HepG2 (cell line): ENCODE data around the gene PHF13. TPM values are rescaled to one million over a fixed set of nuclear protein-coding genes. Genes with fewer than 3 reads are reported as not detected.

Source experiments
- XBP1 ChIP-seq: sonication (generic); formaldehyde crosslinking; IDR thresholded peaks from 2 replicates; pipeline ENCODE4 v1.5.0; 2020; ENCODE audit warnings: missing genetic modification reagents
- polyA plus RNA-seq, 8 experiments: library from polyadenylated mRNA; depleted of rRNA in 3 of 8; stranded (reverse) in 7 of 8; unstranded in 1 of 8; fragments of >200 nt; fragmentation: Illumina TruSeq in 4 of 8; extraction: Trizol in 4 of 8; gene quantifications; 2 replicates each; pipeline versions ENCODE4 v1.2.1 to v1.2.3, GENCODE V29; 2011 to 2016; ENCODE audit warnings: low read depth in 4 of 8, missing spikeins in 1 of 8, mixed read lengths in 1 of 8; ENCODE audit not compliant: insufficient read depth in 1 of 8
- total RNA-seq, 5 experiments: library from RNA; depleted of rRNA; stranded (reverse); fragments of >200 nt; fragmentation: Illumina TruSeq; extraction: Trizol; gene quantifications; 2 replicates each; pipeline ENCODE4 v1.2.3, GENCODE V29; 2016; ENCODE audit warnings: low read depth in 1 of 5
- TF ChIP-seq, protein P1 (sequence below), 2 experiments: IDR thresholded peaks; 2 replicates each; pipeline ENCODE4 v1.6.1; 2011 to 2012; ENCODE audit warnings: low read length in 2 of 2, borderline replicate concordance in 1 of 2, low read depth in 1 of 2, mild to moderate bottlenecking in 1 of 2, moderate library complexity in 1 of 2
- TF ChIP-seq, protein P2 (sequence below): IDR thresholded peaks from 2 replicates; pipeline ENCODE4 v1.6.1; 2016; ENCODE audit warnings: mild to moderate bottlenecking

PHF13 gene
- total and polyA plus RNA-seq, 2 of the 13 experiments (the other 11 are each of a cell fraction or from before 2014, with no cell fraction given), result 4.7 to 7.4 TPM

GRCh38 chr1:6621429-6622391 lies 8.2 kb downstream of the PHF13 start (continued):
- TF ChIP-seq, protein P1, sequence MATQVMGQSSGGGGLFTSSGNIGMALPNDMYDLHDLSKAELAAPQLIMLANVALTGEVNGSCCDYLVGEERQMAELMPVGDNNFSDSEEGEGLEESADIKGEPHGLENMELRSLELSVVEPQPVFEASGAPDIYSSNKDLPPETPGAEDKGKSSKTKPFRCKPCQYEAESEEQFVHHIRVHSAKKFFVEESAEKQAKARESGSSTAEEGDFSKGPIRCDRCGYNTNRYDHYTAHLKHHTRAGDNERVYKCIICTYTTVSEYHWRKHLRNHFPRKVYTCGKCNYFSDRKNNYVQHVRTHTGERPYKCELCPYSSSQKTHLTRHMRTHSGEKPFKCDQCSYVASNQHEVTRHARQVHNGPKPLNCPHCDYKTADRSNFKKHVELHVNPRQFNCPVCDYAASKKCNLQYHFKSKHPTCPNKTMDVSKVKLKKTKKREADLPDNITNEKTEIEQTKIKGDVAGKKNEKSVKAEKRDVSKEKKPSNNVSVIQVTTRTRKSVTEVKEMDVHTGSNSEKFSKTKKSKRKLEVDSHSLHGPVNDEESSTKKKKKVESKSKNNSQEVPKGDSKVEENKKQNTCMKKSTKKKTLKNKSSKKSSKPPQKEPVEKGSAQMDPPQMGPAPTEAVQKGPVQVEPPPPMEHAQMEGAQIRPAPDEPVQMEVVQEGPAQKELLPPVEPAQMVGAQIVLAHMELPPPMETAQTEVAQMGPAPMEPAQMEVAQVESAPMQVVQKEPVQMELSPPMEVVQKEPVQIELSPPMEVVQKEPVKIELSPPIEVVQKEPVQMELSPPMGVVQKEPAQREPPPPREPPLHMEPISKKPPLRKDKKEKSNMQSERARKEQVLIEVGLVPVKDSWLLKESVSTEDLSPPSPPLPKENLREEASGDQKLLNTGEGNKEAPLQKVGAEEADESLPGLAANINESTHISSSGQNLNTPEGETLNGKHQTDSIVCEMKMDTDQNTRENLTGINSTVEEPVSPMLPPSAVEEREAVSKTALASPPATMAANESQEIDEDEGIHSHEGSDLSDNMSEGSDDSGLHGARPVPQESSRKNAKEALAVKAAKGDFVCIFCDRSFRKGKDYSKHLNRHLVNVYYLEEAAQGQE (IDR thresholded peaks at IDR 0.05; ENCODE audit: borderline replicate concordance in 1 of 2, low read depth in 1 of 2, low read length in 2 of 2), result no peak
- TF ChIP-seq, protein P2, sequence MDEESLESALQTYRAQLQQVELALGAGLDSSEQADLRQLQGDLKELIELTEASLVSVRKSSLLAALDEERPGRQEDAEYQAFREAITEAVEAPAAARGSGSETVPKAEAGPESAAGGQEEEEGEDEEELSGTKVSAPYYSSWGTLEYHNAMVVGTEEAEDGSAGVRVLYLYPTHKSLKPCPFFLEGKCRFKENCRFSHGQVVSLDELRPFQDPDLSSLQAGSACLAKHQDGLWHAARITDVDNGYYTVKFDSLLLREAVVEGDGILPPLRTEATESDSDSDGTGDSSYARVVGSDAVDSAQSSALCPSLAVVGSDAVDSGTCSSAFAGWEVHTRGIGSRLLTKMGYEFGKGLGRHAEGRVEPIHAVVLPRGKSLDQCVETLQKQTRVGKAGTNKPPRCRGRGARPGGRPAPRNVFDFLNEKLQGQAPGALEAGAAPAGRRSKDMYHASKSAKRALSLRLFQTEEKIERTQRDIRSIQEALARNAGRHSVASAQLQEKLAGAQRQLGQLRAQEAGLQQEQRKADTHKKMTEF (CRISPR knock-in tag), result no peak
- TF ChIP-seq XBP1 (CRISPR knock-in tag), result no peak
